Measurements from ENCODE around the gene PAPPA.

The PAPPA gene

DNA sequence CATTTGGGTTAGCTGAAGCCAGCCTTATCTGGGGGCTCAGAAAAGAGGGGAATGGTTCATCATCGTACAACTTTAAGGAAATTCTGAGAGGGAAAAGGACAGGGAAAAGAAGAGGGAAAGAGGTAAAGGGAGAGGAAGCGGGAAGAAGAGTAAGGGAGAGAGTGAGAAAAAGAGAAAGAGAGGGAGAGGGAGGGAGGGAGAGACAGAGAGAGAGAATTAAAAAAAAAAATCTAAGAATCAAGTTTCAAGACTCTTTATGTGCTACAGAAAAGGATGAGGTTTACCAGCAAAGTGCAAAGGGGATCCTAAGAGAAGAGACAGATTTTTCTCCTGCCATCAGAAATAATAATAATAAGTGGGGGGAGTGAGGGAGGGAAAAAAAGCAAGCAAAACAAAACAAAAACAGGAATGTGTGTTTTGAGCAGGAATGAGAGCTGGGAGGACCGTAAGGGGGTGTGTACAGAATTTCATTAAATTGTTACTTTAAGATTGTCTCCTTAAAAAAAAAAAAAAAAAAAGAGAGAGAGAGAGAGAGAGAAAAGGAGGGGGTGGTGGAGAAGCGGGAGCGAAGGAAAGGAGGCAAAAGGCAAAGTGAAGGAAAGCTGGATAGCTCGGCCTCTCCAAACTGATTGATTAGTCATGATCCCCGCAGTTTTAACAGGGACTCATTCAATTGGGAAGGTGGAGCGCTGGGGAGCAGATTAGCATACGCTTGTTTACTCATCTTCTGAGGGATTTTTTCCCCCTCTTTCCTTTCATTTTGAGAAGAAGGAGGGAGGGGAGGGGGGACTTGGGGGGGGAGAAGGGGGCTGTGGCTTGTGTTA is 438 bp upstream of the PAPPA start:
- no peak for DNase-seq (ENCODE audit: low spot score)

GRCh38 chr9:116154334-116154975 is 864 bp downstream of the PAPPA start:
- no peak for DNase-seq (ENCODE audit: low spot score)

DNA sequence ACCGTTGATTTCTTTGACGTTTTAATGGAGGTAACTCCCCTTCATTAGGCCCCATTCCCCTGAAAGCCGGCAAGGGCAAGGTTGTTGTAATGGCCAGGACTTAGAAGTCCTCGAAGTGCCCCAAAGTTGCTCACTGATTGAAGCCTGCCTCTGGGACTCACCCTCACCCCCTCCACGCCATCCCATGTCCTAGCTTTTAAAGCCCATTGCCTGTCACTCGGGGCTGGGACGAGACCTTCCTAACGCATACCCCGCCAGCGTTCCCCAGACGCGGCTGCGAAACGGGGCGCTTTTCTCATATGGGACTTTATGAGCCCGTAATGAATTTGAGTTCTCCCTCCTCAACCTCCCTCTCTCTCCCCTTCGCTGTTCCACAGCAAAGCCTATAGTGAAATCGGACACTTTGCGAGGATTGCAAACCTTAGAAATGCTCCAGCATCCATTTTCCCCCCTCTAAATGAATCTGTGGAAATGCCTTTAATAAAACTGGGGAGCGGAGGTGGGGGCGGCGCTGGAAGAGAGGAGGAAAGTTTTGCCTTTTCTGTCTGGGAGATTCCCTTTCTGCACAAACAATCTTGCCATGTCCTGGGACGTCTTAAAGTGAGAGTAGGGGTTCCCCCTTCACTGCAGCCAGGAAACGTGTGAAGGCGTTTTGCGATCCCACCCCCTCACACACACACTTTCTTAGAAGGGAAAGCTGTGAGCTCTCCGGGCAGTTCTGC is 1.5 kb downstream of the PAPPA start:
- no peak for DNase-seq (ENCODE audit: low spot score)

DNA sequence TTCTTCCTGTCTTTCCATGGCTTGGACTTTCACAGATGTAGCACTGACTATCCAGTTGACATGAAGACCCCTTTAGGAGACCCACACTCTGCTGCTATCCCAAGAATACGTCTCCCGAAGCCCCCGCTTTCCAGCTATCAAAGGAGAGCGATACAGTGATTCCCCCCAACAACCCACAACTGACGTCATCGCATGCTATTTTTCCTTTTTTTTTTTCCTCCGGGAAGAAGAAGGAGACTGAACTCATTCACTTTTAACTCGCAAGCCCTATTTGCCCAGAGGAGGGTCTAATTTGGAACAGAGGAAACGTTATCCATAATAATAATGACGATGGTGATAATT is 2.1 kb downstream of the PAPPA start:
- no peak for DNase-seq (ENCODE audit: low spot score)

- no peak for DNase-seq (ENCODE audit: low spot score)
Measured at GRCh38 chr9:116156621-116157314, 3.2 kb downstream of the PAPPA start.

DNA sequence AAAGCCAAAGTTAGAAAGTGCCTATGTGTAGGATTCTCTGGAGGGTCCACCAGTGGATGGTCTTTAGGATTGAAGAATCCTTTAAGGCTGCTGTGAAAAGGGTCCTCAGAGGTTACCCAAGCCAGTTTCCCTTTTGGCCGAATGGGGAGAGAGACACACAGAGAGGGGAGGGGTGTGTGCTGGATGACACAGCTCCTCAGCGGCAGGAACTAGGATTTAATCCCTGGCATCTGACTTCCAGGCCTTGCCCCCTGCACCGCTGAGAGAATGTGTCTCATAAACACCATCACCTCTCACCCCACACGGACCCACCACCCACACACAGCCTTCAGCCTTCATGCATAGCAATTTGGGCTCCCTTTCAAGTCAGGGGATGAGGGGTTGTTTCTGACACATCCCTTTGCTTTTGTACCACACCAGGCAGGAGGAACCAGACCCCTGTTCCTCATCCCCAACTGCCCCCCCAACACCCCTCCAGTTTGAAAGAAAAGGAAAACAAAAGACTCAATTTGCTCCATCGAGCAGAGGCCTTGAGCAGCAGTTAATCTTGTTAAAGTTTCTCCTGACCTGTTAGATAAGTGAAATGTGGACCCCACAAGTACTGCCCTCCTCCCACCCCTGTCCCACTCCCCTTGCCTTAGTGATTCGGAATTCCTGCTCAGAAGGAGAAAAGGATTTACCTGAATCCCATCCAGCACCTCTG is 4.0 kb downstream of the PAPPA start:
- no peak for DNase-seq (ENCODE audit: low spot score)

DNA sequence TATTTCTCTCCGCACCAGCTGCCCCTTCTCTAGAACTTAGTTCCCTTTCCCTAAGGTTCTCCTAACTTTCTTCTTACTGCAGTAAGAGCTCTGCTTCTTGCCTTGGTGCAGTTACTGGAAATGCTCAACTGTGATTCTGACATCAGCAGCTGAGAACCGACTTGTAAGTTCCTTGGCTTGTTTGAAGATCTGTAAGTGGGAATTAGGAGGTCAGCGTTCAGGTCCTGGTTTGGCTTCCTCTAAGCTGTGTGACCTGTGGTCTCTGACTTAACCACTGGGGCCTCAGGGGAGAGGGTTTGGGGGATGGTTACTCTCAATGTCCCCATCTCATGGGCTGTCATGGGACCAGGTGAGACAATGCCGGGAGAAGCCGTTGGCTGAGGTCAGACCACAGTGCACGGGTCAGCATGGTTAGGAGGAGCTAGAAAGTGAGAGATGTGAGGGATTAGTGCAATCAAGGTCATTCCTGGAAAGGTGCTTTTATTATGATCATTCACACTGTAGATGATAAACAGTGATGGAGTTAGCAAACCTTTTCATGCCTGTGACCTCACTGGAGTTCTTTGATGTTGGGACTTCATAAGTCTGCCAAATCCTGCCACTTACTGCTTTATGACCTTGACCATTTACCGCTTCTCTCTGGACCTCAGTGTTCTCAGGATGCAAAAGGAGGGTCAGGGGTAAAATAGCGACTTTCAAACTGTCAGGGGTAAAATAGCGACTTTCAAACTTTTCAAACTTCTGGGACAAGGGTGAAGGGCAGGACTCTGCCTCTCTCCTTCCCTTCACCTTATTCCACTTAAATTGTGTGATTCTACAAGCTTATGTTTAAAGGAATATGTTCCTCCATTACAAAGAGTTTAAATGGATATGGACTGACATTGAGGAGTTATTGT is 7.3 kb downstream of the PAPPA start:
- DNase-seq (ENCODE audit: low spot score), result no peak

GRCh38 chr9:116162241-116162781 is 8.7 kb downstream of the PAPPA start:
- DNase-seq (ENCODE audit: low spot score), result no peak

GRCh38 chr9:116163293-116164055 is 9.9 kb downstream of the PAPPA start:
- DNase-seq (ENCODE audit: low spot score), result peak; percentile 43

- DNase-seq (ENCODE audit: low spot score), result no peak
Measured at GRCh38 chr9:116165912-116166311, 12.3 kb downstream of the PAPPA start.

GRCh38 chr9:116166713-116167112 is 13.1 kb downstream of the PAPPA start:
- no peak for DNase-seq (ENCODE audit: low spot score)

- DNase-seq (ENCODE audit: low spot score), result no peak
Measured at GRCh38 chr9:116168231-116168630, 14.6 kb downstream of the PAPPA start.

GRCh38 chr9:116172216-116172615 is 18.6 kb downstream of the PAPPA start:
- DNase-seq (ENCODE audit: low spot score), result no peak

DNA sequence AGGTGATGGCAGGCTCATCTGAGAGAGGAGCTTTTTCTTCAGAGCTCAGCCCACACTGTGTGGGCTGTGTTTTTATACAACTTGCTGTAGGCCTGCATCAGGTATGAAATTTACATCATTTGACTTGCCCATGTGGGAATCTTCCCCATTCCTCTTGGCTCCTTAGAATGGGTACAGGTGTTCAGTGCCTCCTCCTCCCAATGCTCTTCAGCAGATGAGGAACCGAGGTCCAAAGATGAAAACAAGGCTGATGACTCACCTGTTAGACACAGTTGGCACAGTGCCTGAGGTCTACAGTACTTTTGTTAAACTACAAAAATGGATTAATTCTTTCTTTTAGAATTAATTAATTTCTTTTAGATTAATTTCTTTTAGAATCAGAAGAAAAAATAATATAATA is 20.8 kb downstream of the PAPPA start:
- DNase-seq (ENCODE audit: low spot score), result peak; percentile 36

DNA sequence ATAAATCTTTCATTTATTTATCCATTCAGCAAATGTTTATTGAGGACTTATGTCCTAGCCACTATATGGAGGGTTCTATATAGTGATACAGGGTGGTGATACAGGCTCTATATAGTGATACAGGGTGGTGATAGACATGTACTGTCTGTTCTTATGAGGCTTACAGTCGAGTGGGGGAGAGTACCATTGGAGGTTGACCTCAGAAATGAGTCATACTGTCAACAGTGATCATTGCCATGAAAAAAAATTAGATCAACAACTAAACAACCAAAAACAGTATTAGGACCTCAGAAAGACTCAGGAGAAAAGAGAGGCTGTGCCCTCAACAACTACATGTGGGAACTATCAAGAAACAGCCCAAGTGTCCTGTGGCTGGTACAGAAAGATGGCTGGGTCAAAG is 22.0 kb downstream of the PAPPA start:
- no peak for DNase-seq (ENCODE audit: low spot score)

DNA sequence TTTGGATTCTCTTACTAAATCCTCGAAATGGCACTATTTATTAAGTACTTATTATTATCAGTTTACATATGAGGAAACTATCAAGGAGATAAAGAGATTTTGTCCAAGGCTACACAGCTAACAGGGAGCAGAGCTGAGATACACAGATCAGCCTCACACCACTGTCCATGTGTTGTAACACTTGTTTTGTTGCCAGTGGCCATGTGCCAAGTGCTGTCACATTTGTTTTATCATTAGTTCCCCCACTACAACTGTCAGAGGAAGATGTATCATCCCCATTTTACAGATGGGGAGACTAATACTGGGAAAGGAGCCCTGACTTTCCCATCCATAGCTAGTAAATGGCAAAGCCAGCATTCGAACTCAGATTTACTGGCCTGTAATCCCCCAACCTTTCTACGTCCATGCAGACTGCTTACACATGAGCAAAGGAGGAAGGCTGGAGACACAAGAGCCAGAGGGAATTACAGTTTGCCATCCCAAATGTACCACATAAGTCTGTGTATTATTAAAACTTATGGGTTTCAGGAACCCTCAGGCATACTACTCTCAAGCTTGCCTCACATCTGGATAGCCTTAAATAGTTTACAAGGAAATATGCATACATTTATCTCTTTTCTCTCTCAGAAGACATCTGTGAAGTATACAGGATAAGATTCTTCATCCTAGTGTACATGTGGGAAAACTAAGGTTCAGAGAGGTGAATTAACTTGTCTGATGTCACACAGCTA is 25.1 kb downstream of the PAPPA start:
- no peak for DNase-seq (ENCODE audit: low spot score)

DNA sequence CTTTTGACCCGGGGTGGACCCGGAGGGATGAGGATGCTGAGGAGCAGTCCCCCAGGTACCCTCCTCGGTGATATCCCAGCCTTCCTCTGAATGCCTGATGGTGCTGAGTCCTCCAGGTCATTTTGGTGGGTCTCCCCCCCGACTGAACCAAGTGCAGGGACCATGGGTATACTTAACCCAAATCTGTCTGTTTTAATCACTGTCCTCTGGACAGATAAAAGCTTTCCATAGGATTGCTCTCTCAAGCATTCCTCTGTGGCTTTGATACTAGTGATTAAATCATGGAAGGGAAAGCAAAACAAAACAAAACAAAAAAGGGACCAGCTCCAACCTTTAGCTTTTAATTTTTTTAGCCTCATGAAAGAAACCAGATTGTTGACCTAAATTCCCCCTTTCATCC is 26.0 kb downstream of the PAPPA start:
- DNase-seq (ENCODE audit: low spot score), result no peak

DNA sequence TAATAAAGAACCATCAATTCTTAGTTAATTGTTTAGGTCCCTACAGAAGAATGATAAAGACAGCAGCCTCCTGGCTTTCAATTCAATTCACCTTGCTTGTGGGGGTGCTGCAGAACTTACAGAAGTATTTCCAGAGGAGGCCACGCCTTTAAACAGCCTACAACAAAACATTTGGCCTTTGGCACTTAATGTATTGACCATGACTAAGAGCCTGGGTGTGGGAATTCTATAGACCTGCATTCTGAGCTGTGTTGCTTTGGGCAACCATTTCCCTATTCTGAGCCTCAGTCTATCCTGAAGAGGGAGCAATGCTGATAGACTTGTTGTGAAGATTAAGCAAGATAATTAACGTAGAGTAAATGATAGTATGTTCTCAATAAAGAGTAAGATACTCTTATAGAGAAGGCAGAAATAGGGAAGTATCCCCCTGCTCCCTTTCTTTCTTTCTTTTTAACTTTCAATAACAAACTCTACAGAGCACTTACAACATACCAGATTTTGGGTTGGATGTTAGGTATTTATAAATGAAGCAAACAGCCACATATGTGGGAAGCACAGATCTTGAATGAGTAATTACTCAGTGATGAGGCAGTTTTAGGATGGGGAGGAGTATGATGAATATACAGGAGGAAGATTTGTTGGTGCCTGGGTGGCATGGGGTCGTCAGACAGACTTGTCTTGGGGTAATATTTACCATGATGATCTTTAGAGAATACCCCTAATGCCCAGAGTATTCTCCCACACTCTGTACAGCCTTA is 28.4 kb downstream of the PAPPA start:
- DNase-seq (ENCODE audit: low spot score), result no peak
